WTC11 (cell line): Measurements from ENCODE around the gene ENTREP3. TPM values are rescaled to one million over a fixed set of nuclear protein-coding genes. Genes with fewer than 3 reads are reported as not detected.

Experiments used
- ATAC-seq: fragments of 200-7000 bp; cut with Tn5 transposase; 2 replicates; pipeline ENCODE4 v1.10.0; 2021; ENCODE audit warnings: mild to moderate bottlenecking, moderate library complexity
- CTCF ChIA-PET: fragments of 300-600 bp; sonication (Branson Sonifier 250); formaldehyde crosslinking; loops from one replicate; lab custom pipeline; 2021; ENCODE audit warnings: antibody characterized with exemption; lab: Charles Lee
- POLR2A ChIA-PET: fragments of 350-600 bp; sonication (Branson Sonifier 250); formaldehyde crosslinking; loops from one replicate; lab custom pipeline; 2021; ENCODE audit warnings: antibody characterized with exemption; lab: Charles Lee
- DNase-seq: peaks from one replicate; pipeline ENCODE4 v3.0.0; 2021; ENCODE audit warnings: low spot score
- H3K27ac Mint-ChIP-seq: 2 replicates; pipeline ENCODE4 v1.8.0; 2021; ENCODE audit warnings: mixed read lengths
- H3K27me3 Mint-ChIP-seq: 2 replicates; pipeline ENCODE4 v1.8.0; 2021; ENCODE audit warnings: low read depth, mild to moderate bottlenecking, moderate library complexity, mixed read lengths
- H3K36me3 Mint-ChIP-seq: 2 replicates; pipeline ENCODE4 v1.8.0; 2021; ENCODE audit warnings: mixed read lengths
- H3K4me1 Mint-ChIP-seq: 2 replicates; pipeline ENCODE4 v1.8.0; 2022; ENCODE audit warnings: mixed read lengths
- H3K4me3 Mint-ChIP-seq: 2 replicates; pipeline ENCODE4 v1.8.0; 2021; ENCODE audit warnings: mild to moderate bottlenecking, moderate library complexity, mixed read lengths
- H3K9me3 Mint-ChIP-seq: 2 replicates; pipeline ENCODE4 v1.8.0; 2021; ENCODE audit warnings: mixed read lengths
- CREM ChIP-seq: sonication (generic); formaldehyde crosslinking; IDR thresholded peaks from 2 replicates; pipeline ENCODE4 v1.8.1; 2022; ENCODE audit warnings: mild to moderate bottlenecking, missing genetic modification reagents, moderate library complexity
- EMX1 ChIP-seq: fragments of 250-450 bp; sonication (Bioruptor Pico); IDR thresholded peaks from 2 replicates; pipeline ENCODE4 v1.8.0; 2021; ENCODE audit warnings: mild to moderate bottlenecking
- FOXK1 ChIP-seq: sonication (generic); formaldehyde crosslinking; IDR thresholded peaks from 2 replicates; pipeline ENCODE4 v1.8.0; 2022; ENCODE audit warnings: mild to moderate bottlenecking, moderate library complexity, missing genetic modification reagents
- NFE2L1 ChIP-seq: sonication (generic); formaldehyde crosslinking; IDR thresholded peaks from 2 replicates; pipeline ENCODE4 v1.8.1; 2023; ENCODE audit warnings: missing genetic modification reagents
- NR3C1 ChIP-seq: sonication (generic); formaldehyde crosslinking; conservative IDR thresholded peaks from 2 replicates; pipeline ENCODE4 v1.8.1; 2023; ENCODE audit warnings: low read depth, mild to moderate bottlenecking, missing genetic modification reagents
- ZNF396 ChIP-seq: fragments of 250-450 bp; sonication (Bioruptor Pico); IDR thresholded peaks from 2 replicates; pipeline ENCODE4 v1.8.0; 2021; ENCODE audit warnings: mild to moderate bottlenecking, moderate library complexity, borderline replicate concordance
- ZNF423 ChIP-seq: fragments of 250-450 bp; sonication (Bioruptor Pico); IDR thresholded peaks from 2 replicates; pipeline ENCODE4 v2.1.2; 2022; ENCODE audit warnings: mild to moderate bottlenecking, moderate library complexity
- total RNA-seq: library from RNA; stranded (reverse); gene quantifications from 3 replicates; pipeline ENCODE4 v1.2.3, GENCODE V29; 2021
- TF ChIP-seq, protein P1 (sequence below): sonication (generic); formaldehyde crosslinking; IDR thresholded peaks from 2 replicates; pipeline ENCODE4 v1.8.0; 2023; ENCODE audit warnings: missing genetic modification reagents
- TF ChIP-seq, protein P2 (sequence below): sonication (generic); formaldehyde crosslinking; IDR thresholded peaks from 2 replicates; pipeline ENCODE4 v1.8.0; 2022; ENCODE audit warnings: mild to moderate bottlenecking, missing genetic modification reagents
- TF ChIP-seq, protein P3 (sequence below): sonication (generic); formaldehyde crosslinking; IDR thresholded peaks from 2 replicates; pipeline ENCODE4 v1.8.1; 2023; ENCODE audit warnings: mild to moderate bottlenecking, missing genetic modification reagents, moderate library complexity
- TF ChIP-seq, protein P4 (sequence below): sonication (generic); formaldehyde crosslinking; IDR thresholded peaks from 2 replicates; pipeline ENCODE4 v1.8.1; 2022; ENCODE audit warnings: mild to moderate bottlenecking, moderate library complexity, missing genetic modification reagents
- TF ChIP-seq, protein P5 (sequence below): sonication (generic); formaldehyde crosslinking; IDR thresholded peaks from 2 replicates; pipeline ENCODE4 v1.8.1; 2023; ENCODE audit warnings: mild to moderate bottlenecking, moderate library complexity, missing genetic modification reagents
- TF ChIP-seq, protein P6 (sequence below): sonication (generic); formaldehyde crosslinking; IDR thresholded peaks from 2 replicates; pipeline ENCODE4 v1.8.0; 2023; ENCODE audit warnings: missing genetic modification reagents, mild to moderate bottlenecking, borderline replicate concordance

ENTREP3 gene
- total RNA-seq, 1 experiment from 2014 or later, result 67.8 TPM

DNA sequence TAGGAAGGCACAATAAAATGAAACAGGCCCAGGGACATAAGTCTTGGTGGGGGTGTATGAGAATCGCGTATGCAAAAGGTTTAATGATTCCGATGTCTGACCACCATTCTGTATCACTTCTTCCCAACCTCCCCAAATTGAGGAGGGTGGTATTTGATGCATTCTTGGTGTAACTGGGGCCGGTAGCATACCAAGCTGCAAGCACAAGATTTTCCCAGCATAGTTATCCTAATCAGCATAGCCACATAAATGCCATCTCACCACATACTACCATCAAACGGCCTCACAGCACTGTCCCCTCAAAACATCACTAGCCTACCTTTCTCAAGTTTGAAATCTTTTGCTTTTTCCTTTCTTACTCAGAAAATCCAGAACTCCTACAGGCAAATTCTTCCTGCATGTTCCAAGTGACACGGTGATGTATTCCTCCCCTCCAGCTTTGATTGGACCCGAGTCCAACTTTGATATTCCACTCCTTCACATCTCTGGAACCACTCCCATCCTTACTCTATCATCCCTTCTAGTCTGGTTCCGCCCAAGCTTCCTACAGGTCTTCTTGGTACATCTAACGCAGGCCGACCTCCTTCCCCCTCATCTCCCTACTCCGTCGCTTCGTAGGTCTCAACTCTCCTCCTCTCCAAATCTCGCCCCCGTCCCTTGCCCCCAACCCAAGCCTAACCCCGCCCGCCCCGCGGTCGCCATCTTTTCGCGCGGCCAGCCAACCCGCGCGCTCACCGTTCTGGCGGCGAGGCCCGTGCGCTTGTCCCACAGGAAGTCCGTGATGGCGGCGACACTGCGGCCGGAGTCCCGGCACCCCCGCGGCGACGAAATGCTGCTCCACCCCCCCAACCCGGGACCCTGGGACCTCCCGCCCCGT lies 17.4 kb upstream of the ENTREP3 start:
- POLR2A ChIA-PET, result interaction anchor here (0.5 to 2.6 kb wide), 13 partner anchors 9 to 703 kb away, joined by 3 to 13 read pairs (median 4); partner anchors contain the start of genes RUSC1 and SCAMP3
- DNase-seq, result no peak
- CTCF ChIA-PET, result interaction anchor here (0.6 to 4.1 kb wide), 15 partner anchors 17 to 979 kb away, joined by 3 to 70 read pairs (median 4); partner anchors contain the start of genes ENTREP3, MTX1, RUSC1 and THBS3

DNA sequence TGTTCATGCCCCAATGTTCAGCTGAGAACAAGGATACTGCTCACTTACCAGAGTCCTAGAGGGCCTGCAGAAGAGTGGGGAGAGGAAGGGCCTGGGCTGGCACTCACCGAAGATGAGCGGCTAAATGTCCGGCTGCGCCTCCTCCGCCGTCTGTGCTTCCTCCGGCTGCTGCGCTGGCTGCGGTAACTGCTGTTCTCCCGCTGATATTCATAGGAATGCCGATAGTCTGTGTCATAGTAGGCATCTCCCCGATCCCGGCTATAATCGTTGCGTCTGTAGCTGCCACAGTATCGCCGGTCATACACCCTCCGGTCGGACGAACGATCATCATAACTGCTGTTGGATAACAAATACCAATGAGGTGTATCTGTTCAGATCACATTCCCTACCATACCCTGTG lies 14.1 kb upstream of the ENTREP3 start:
- H3K27me3 Mint-ChIP-seq, result no peaks in the 10 kb centered on the region
- CTCF ChIA-PET, result interaction anchor here (0.9 kb wide), 1 partner anchor 53 kb away, joined by 3 read pairs; no protein-coding TSS in a partner anchor
- ATAC-seq, result no peak
- peak overlapping the region; percentile 60; the same call in 1 of the 2 replicates for H3K27ac Mint-ChIP-seq
- H3K4me1 Mint-ChIP-seq, result peaks cover 18% of the 10 kb centered on the region
- POLR2A ChIA-PET, result no interaction called here
- no peaks in the 10 kb centered on the region for H3K9me3 Mint-ChIP-seq
- peaks cover 76% of the 10 kb centered on the region for H3K36me3 Mint-ChIP-seq
- no peak for DNase-seq
- no peak overlapping the region for H3K4me3 Mint-ChIP-seq
- TF ChIP-seq EMX1 (CRISPR knock-in tag) (no peak), NR3C1 (CRISPR knock-in tag) (no peak), CREM (no peak), NFE2L1 (CRISPR knock-in tag) (no peak)
- TF ChIP-seq, protein P1, sequence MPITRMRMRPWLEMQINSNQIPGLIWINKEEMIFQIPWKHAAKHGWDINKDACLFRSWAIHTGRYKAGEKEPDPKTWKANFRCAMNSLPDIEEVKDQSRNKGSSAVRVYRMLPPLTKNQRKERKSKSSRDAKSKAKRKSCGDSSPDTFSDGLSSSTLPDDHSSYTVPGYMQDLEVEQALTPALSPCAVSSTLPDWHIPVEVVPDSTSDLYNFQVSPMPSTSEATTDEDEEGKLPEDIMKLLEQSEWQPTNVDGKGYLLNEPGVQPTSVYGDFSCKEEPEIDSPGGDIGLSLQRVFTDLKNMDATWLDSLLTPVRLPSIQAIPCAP, result no peak
- TF ChIP-seq, protein P2, sequence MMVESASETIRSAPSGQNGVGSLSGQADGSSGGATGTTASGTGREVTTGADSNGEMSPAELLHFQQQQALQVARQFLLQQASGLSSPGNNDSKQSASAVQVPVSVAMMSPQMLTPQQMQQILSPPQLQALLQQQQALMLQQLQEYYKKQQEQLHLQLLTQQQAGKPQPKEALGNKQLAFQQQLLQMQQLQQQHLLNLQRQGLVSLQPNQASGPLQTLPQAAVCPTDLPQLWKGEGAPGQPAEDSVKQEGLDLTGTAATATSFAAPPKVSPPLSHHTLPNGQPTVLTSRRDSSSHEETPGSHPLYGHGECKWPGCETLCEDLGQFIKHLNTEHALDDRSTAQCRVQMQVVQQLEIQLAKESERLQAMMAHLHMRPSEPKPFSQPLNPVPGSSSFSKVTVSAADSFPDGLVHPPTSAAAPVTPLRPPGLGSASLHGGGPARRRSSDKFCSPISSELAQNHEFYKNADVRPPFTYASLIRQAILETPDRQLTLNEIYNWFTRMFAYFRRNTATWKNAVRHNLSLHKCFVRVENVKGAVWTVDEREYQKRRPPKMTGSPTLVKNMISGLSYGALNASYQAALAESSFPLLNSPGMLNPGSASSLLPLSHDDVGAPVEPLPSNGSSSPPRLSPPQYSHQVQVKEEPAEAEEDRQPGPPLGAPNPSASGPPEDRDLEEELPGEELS (CRISPR knock-in tag), result no peak
- TF ChIP-seq, protein P3, sequence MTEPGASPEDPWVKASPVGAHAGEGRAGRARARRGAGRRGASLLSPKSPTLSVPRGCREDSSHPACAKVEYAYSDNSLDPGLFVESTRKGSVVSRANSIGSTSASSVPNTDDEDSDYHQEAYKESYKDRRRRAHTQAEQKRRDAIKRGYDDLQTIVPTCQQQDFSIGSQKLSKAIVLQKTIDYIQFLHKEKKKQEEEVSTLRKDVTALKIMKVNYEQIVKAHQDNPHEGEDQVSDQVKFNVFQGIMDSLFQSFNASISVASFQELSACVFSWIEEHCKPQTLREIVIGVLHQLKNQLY (CRISPR knock-in tag), result no peak

More for the DNA sequence above, 17.4 kb upstream of the ENTREP3 start:
- Mint-ChIP-seq H3K27ac (peak overlapping the region; percentile 93), H3K4me1 (peaks cover 27% of the 10 kb centered on the region), H3K27me3 (peaks cover 18% of the 10 kb centered on the region)
- TF ChIP-seq, protein P3 (CRISPR knock-in tag), result no peak
- TF ChIP-seq, protein P4, sequence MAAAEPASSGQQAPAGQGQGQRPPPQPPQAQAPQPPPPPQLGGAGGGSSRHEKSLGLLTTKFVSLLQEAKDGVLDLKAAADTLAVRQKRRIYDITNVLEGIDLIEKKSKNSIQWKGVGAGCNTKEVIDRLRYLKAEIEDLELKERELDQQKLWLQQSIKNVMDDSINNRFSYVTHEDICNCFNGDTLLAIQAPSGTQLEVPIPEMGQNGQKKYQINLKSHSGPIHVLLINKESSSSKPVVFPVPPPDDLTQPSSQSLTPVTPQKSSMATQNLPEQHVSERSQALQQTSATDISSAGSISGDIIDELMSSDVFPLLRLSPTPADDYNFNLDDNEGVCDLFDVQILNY (CRISPR knock-in tag), result no peak
- TF ChIP-seq EMX1 (CRISPR knock-in tag) (0 out of 2 replicates have a peak, but pooled peaks have one; percentile 32), CREM (peak; percentile 55; the same call in 1 of the 2 replicates), ZNF396 (CRISPR knock-in tag) (no peak), ZNF423 (no peak), FOXK1 (CRISPR knock-in tag) (no peak)
- TF ChIP-seq, protein P5, sequence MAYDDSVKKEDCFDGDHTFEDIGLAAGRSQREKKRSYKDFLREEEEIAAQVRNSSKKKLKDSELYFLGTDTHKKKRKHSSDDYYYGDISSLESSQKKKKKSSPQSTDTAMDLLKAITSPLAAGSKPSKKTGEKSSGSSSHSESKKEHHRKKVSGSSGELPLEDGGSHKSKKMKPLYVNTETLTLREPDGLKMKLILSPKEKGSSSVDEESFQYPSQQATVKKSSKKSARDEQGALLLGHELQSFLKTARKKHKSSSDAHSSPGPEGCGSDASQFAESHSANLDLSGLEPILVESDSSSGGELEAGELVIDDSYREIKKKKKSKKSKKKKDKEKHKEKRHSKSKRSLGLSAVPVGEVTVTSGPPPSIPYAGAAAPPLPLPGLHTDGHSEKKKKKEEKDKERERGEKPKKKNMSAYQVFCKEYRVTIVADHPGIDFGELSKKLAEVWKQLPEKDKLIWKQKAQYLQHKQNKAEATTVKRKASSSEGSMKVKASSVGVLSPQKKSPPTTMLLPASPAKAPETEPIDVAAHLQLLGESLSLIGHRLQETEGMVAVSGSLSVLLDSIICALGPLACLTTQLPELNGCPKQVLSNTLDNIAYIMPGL, result peak; percentile 77; the same call in 1 of the 2 replicates
- TF ChIP-seq, protein P6, sequence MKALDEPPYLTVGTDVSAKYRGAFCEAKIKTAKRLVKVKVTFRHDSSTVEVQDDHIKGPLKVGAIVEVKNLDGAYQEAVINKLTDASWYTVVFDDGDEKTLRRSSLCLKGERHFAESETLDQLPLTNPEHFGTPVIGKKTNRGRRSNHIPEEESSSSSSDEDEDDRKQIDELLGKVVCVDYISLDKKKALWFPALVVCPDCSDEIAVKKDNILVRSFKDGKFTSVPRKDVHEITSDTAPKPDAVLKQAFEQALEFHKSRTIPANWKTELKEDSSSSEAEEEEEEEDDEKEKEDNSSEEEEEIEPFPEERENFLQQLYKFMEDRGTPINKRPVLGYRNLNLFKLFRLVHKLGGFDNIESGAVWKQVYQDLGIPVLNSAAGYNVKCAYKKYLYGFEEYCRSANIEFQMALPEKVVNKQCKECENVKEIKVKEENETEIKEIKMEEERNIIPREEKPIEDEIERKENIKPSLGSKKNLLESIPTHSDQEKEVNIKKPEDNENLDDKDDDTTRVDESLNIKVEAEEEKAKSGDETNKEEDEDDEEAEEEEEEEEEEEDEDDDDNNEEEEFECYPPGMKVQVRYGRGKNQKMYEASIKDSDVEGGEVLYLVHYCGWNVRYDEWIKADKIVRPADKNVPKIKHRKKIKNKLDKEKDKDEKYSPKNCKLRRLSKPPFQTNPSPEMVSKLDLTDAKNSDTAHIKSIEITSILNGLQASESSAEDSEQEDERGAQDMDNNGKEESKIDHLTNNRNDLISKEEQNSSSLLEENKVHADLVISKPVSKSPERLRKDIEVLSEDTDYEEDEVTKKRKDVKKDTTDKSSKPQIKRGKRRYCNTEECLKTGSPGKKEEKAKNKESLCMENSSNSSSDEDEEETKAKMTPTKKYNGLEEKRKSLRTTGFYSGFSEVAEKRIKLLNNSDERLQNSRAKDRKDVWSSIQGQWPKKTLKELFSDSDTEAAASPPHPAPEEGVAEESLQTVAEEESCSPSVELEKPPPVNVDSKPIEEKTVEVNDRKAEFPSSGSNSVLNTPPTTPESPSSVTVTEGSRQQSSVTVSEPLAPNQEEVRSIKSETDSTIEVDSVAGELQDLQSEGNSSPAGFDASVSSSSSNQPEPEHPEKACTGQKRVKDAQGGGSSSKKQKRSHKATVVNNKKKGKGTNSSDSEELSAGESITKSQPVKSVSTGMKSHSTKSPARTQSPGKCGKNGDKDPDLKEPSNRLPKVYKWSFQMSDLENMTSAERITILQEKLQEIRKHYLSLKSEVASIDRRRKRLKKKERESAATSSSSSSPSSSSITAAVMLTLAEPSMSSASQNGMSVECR (CRISPR knock-in tag), result no peak
- TF ChIP-seq, protein P2 (CRISPR knock-in tag), result no peak; the same call in 1 of the 2 replicates
- TF ChIP-seq, all 79 proteins: peak for 3
- peak overlapping the region; percentile 89 for H3K4me3 Mint-ChIP-seq
- H3K9me3 Mint-ChIP-seq, result no peaks in the 10 kb centered on the region
- peak; percentile 10 for ATAC-seq
- H3K36me3 Mint-ChIP-seq, result peaks cover 45% of the 10 kb centered on the region
